Measurements from ENCODE around the gene UBR2.

- no peak for TF ChIP-seq RAD21 (IDR thresholded peaks at IDR 0.05; ENCODE audit: low read depth)
- TF ChIP-seq TCF12 (IDR thresholded peaks at IDR 0.05; ENCODE audit: low read depth) = no peak
- TF ChIP-seq EP300 (IDR thresholded peaks at IDR 0.05; ENCODE audit: borderline replicate concordance) = no peak
- no peak for TF ChIP-seq REST (IDR thresholded peaks at IDR 0.05; ENCODE audit: low read depth)
- no peak for TF ChIP-seq ZBTB7A (IDR thresholded peaks at IDR 0.05; ENCODE audit: low read depth)
- no peak for TF ChIP-seq MAX (IDR thresholded peaks at IDR 0.05)
- TF ChIP-seq EGR1 (IDR thresholded peaks at IDR 0.05) = no peak
- TF ChIP-seq FOXM1 (IDR thresholded peaks at IDR 0.05; ENCODE audit: borderline replicate concordance, low read depth) = no peak
These were observed 54.9 kb downstream of the UBR2 start for GRCh38 chr6:42618686-42619085.
